GM23338 (cell line): ENCODE results near the gene NUP153. TPM values are rescaled to one million over a fixed set of nuclear protein-coding genes. Genes with fewer than 3 reads are reported as not detected.

Experiments
- ATAC-seq: fragments of 200-7000 bp; cut with Tn5 transposase; 3 replicates; pipeline ENCODE4 v1.9.1; 2020
- DNase-seq: peaks from one replicate; pipeline ENCODE4 v3.0.0-alpha.2; 2015; ENCODE audit warnings: low spot score
- H2AFZ ChIP-seq: fragments of 200-600 bp; sonication (generic); 2 replicates; pipeline ENCODE4 v1.8.0; 2016; ENCODE audit warnings: antibody characterized with exemption, mild to moderate bottlenecking, moderate library complexity
- H3F3A ChIP-seq: fragments of 200-600 bp; sonication (generic); replicated peaks from 2 replicates; pipeline ENCODE4 v1.8.0; 2017; ENCODE audit warnings: antibody characterized with exemption, mixed run types, low read depth
- H3K27ac ChIP-seq: fragments of 200-600 bp; sonication (generic); 2 replicates; pipeline ENCODE4 v1.6.1; 2016; ENCODE audit warnings: low read depth
- H3K27me3 ChIP-seq: fragments of 200-600 bp; sonication (generic); 2 replicates; pipeline ENCODE4 v1.8.0; 2016; ENCODE audit warnings: mild to moderate bottlenecking, mixed run types, moderate library complexity; ENCODE audit not compliant: insufficient read depth
- H3K36me3 ChIP-seq: fragments of 200-600 bp; sonication (generic); 2 replicates; pipeline ENCODE4 v1.8.0; 2016; ENCODE audit warnings: mild to moderate bottlenecking; ENCODE audit not compliant: insufficient read depth
- H3K4me1 ChIP-seq: fragments of 200-600 bp; sonication (generic); 2 replicates; pipeline ENCODE4 v1.8.0; 2016; ENCODE audit warnings: mild to moderate bottlenecking, moderate library complexity; ENCODE audit not compliant: insufficient read depth
- H3K4me2 ChIP-seq: fragments of 200-600 bp; sonication (generic); 2 replicates; pipeline ENCODE4 v1.7.1; 2017; ENCODE audit warnings: mixed run types
- H3K4me3 ChIP-seq: fragments of 200-600 bp; sonication (generic); 2 replicates; pipeline ENCODE4 v1.6.1; 2016; ENCODE audit warnings: mixed run types
- H3K79me2 ChIP-seq: fragments of 200-600 bp; sonication (generic); replicated peaks from 2 replicates; pipeline ENCODE4 v1.8.0; 2017; ENCODE audit warnings: mild to moderate bottlenecking; ENCODE audit not compliant: insufficient read depth
- H3K9me2 ChIP-seq: fragments of 200-600 bp; sonication (generic); 2 replicates; pipeline ENCODE4 v1.8.0; 2017; ENCODE audit not compliant: insufficient read depth
- H4K20me1 ChIP-seq: fragments of 200-600 bp; sonication (generic); replicated peaks from 2 replicates; pipeline ENCODE4 v1.8.0; 2017; ENCODE audit warnings: mild to moderate bottlenecking; ENCODE audit not compliant: insufficient read depth
- H3K27ac Mint-ChIP-seq: 2 replicates; pipeline ENCODE4 v1.8.0; 2020; ENCODE audit warnings: inconsistent platforms, mild to moderate bottlenecking, moderate library complexity, mixed read lengths
- H3K27me3 Mint-ChIP-seq: 3 replicates; pipeline ENCODE4 v1.8.0; 2022; ENCODE audit warnings: low read depth, mild to moderate bottlenecking, moderate library complexity, mixed read lengths, inconsistent platforms; ENCODE audit not compliant: insufficient read depth, poor library complexity
- H3K36me3 Mint-ChIP-seq: 3 replicates; pipeline ENCODE4 v1.8.0; 2021; ENCODE audit warnings: low read depth, mild to moderate bottlenecking, inconsistent platforms, moderate library complexity, mixed read lengths
- H3K4me1 Mint-ChIP-seq: 3 replicates; pipeline ENCODE4 v1.8.0; 2020; ENCODE audit warnings: mild to moderate bottlenecking, inconsistent platforms, mixed read lengths
- H3K4me3 Mint-ChIP-seq: 3 replicates; pipeline ENCODE4 v1.8.0; 2021; ENCODE audit warnings: moderate library complexity, mild to moderate bottlenecking, inconsistent platforms, mixed read lengths
- H3K9me3 Mint-ChIP-seq: 3 replicates; pipeline ENCODE4 v1.8.0; 2020; ENCODE audit warnings: moderate library complexity, mild to moderate bottlenecking, inconsistent platforms, mixed read lengths
- CTCF ChIP-seq, 2 experiments: fragments of 200-600 bp in 1 of 2; sonication (generic) in 1 of 2; conservative IDR thresholded peaks; 2 replicates each; pipeline versions ENCODE4 v1.5.1 to v1.6.1; 2016 to 2017; ENCODE audit warnings: antibody characterized with exemption in 2 of 2, low read depth in 2 of 2, mild to moderate bottlenecking in 2 of 2, moderate library complexity in 1 of 2
- EZH2 ChIP-seq: fragments of 200-600 bp; sonication (generic); IDR thresholded peaks from one replicate; pipeline ENCODE4 v1.8.0; 2017; ENCODE audit warnings: antibody characterized with exemption, mild to moderate bottlenecking, low read depth; ENCODE audit not compliant: unreplicated experiment
- JUNB ChIP-seq: IDR thresholded peaks from one replicate; pipeline ENCODE4 v1.6.1; 2016; ENCODE audit warnings: antibody characterized with exemption; ENCODE audit not compliant: unreplicated experiment
- NANOG ChIP-seq: IDR thresholded peaks from 2 replicates; pipeline ENCODE4 v1.6.1; 2016; ENCODE audit warnings: antibody characterized with exemption, borderline replicate concordance
- POLR2AphosphoS5 ChIP-seq: IDR thresholded peaks from 2 replicates; pipeline ENCODE4 v1.6.1; 2016; ENCODE audit warnings: antibody characterized with exemption, low read depth
- REST ChIP-seq: IDR thresholded peaks from one replicate; pipeline ENCODE4 v1.6.1; 2018; ENCODE audit warnings: antibody characterized with exemption; ENCODE audit not compliant: unreplicated experiment
- ZNF114 ChIP-seq: fragments of 250-450 bp; sonication (Bioruptor Pico); IDR thresholded peaks from 2 replicates; pipeline ENCODE4 v1.5.0; 2020; ENCODE audit warnings: mild to moderate bottlenecking, moderate library complexity
- ZNF331 ChIP-seq: fragments of 250-450 bp; sonication (Bioruptor Pico); IDR thresholded peaks from 2 replicates; pipeline ENCODE4 v1.5.0; 2020; ENCODE audit warnings: low read depth, mild to moderate bottlenecking, moderate library complexity
- ZNF462 ChIP-seq: fragments of 250-450 bp; sonication (Bioruptor Pico); IDR thresholded peaks from 2 replicates; pipeline ENCODE4 v1.5.0; 2020; ENCODE audit warnings: mild to moderate bottlenecking, moderate library complexity
- polyA plus RNA-seq: library from polyadenylated mRNA; unstranded; fragments of >200 nt; fragmentation: Nextera tagmentation; extraction: Ambion mirVana; gene quantifications from 2 replicates; pipeline ENCODE4 v1.2.1, GENCODE V29; 2016
- total RNA-seq: library from RNA; depleted of rRNA; stranded (reverse); fragments of >200 nt; shearing (Covaris generic); gene quantifications from 2 replicates; pipeline ENCODE4 v1.2.3, GENCODE V29; 2014

Gene NUP153
- total and polyA plus RNA-seq, 2 experiments from 2014 or later = 23.8 to 88.4 TPM

- Mint-ChIP-seq H3K4me1 (no peaks in the 10 kb centered on the region), H3K9me3 (no peaks in the 10 kb centered on the region), H3K36me3 (peaks cover 66% of the 10 kb centered on the region), H3K4me3 (no peak overlapping the region), H3K27me3 (peaks cover 2% of the 10 kb centered on the region), H3K27ac (no peak overlapping the region)
- Histone ChIP-seq H3K27ac (no peak overlapping the region), H3K4me3 (no peak overlapping the region), H4K20me1 (peaks cover 15% of the 10 kb centered on the region; the same call in 1 of the 2 replicates), H3F3A (no peaks in the 10 kb centered on the region; the same call in 1 of the 2 replicates), H3K79me2 (peaks cover 63% of the 10 kb centered on the region), H3K4me1 (no peaks in the 10 kb centered on the region), H2AFZ (no peak overlapping the region), H3K4me2 (no peak overlapping the region), H3K27me3 (no peaks in the 10 kb centered on the region), H3K36me3 (peaks cover 29% of the 10 kb centered on the region), H3K9me2 (no peaks in the 10 kb centered on the region)
- DNase-seq (no peak), ATAC-seq (no peak)
- TF ChIP-seq ZNF462 (no peak), ZNF331 (no peak)
These were observed 50.6 kb downstream of the NUP153 start for GRCh38 chr6:17656092-17656491.

GRCh38 chr6:17653198-17653882 is 53.4 kb downstream of the NUP153 start:
- Histone ChIP-seq H3K27ac (no peak overlapping the region), H3F3A (no peaks in the 10 kb centered on the region; the same call in 1 of the 2 replicates), H3K4me3 (no peak overlapping the region), H3K36me3 (peaks cover 34% of the 10 kb centered on the region), H3K4me1 (no peaks in the 10 kb centered on the region), H4K20me1 (peaks cover 15% of the 10 kb centered on the region; the same call in 1 of the 2 replicates), H3K9me2 (no peaks in the 10 kb centered on the region), H2AFZ (no peak overlapping the region), H3K79me2 (peaks cover 56% of the 10 kb centered on the region), H3K27me3 (no peaks in the 10 kb centered on the region), H3K4me2 (no peak overlapping the region)
- Mint-ChIP-seq H3K27ac (peak overlapping the region; percentile 12; the same call in 1 of the 2 replicates), H3K36me3 (peaks cover 66% of the 10 kb centered on the region), H3K4me3 (no peak overlapping the region), H3K4me1 (no peaks in the 10 kb centered on the region), H3K27me3 (peaks cover 2% of the 10 kb centered on the region), H3K9me3 (no peaks in the 10 kb centered on the region)
- ATAC-seq = no peak
- no peak for DNase-seq
- TF ChIP-seq ZNF331 (no peak), NANOG (no peak), ZNF114 (CRISPR knock-in tag) (no peak), REST (no peak), JUNB (no peak), CTCF (conservative IDR thresholded peaks at IDR 0.05; ENCODE audit: low read depth in 2 of 2) (no peak), EZH2 (no peak), POLR2AphosphoS5 (no peak)
